ENCODE data around the gene FBXO42.
"Not testable (repeated sequence)": the region's sequence is repeated elsewhere in the genome, so short reads cannot be mapped to it uniquely, and the experiment has no call there.

FBXO42 gene

GRCh38 chr1:16215882-16216753 is 136.2 kb downstream of the FBXO42 start:
- peak; percentile 80 for DNase-seq

GRCh38 chr1:16215240-16215639 is 137.0 kb downstream of the FBXO42 start:
- DNase-seq = not testable (repeated sequence)

GRCh38 chr1:16213544-16213943 is 138.7 kb downstream of the FBXO42 start:
- not testable (repeated sequence) for DNase-seq

GRCh38 chr1:16213013-16213412 is 139.3 kb downstream of the FBXO42 start:
- no peak for DNase-seq

- no peak for DNase-seq
Observed at GRCh38 chr1:16212251-16212961, 139.9 kb downstream of the FBXO42 start, which contains the start of gene ARHGEF19. TSS of gene ARHGEF19 (minus strand) at chr1:16212652. CDS start at chr1:16209054, 3,598 bp downstream.

GRCh38 chr1:16211824-16212223 is 140.5 kb downstream of the FBXO42 start:
- DNase-seq = no peak

GRCh38 chr1:16210581-16210980 is 141.7 kb downstream of the FBXO42 start:
- no peak for DNase-seq

- no peak for DNase-seq
Observed at GRCh38 chr1:16209847-16210407, 142.4 kb downstream of the FBXO42 start.

GRCh38 chr1:16209132-16209846 is 143.0 kb downstream of the FBXO42 start:
- no peak for DNase-seq

- no peak for DNase-seq
Observed at GRCh38 chr1:16208270-16208987, 143.9 kb downstream of the FBXO42 start.

- peak; percentile 39 for DNase-seq
Observed at GRCh38 chr1:16207318-16208269, 144.7 kb downstream of the FBXO42 start.

- DNase-seq = peak; percentile 99
Observed at GRCh38 chr1:16206547-16207317, 145.5 kb downstream of the FBXO42 start.

- no peak for DNase-seq
Observed at GRCh38 chr1:16205891-16206546, 146.3 kb downstream of the FBXO42 start.

GRCh38 chr1:16205334-16205671 is 147.0 kb downstream of the FBXO42 start:
- no peak for DNase-seq

GRCh38 chr1:16204634-16205333 is 147.5 kb downstream of the FBXO42 start:
- no peak for DNase-seq

GRCh38 chr1:16204216-16204615 is 148.1 kb downstream of the FBXO42 start:
- no peak for DNase-seq

GRCh38 chr1:16203550-16203949 is 148.7 kb downstream of the FBXO42 start:
- no peak for DNase-seq

- DNase-seq = no peak
Observed at GRCh38 chr1:16202281-16203210, 149.7 kb downstream of the FBXO42 start.
